ENCODE data around the gene KRTAP5-3. TPM values are rescaled to one million over a fixed set of nuclear protein-coding genes. Genes with fewer than 3 reads are reported as not detected.
A peak's percentile ranks its signal among the peaks of the same experiment; 100 is the strongest.

Gene KRTAP5-3
- total and polyA plus RNA-seq, 2 of the 13 experiments (the other 11 are each of a cell fraction or from before 2014, with no cell fraction given): not detected

- no peak for TF ChIP-seq TP53 (CRISPR knock-in tag; conservative IDR thresholded peaks at IDR 0.05)
- TF ChIP-seq ZBTB39 (CRISPR knock-in tag; IDR thresholded peaks at IDR 0.05): no peak
- TF ChIP-seq NR1H2 (CRISPR knock-in tag; IDR thresholded peaks at IDR 0.05; ENCODE audit: borderline replicate concordance, low read depth): no peak
- no peak for TF ChIP-seq ZNF138 (CRISPR knock-in tag; IDR thresholded peaks at IDR 0.05; ENCODE audit: low read depth)
- TF ChIP-seq CTCF (CRISPR knock-in tag; IDR thresholded peaks at IDR 0.05): peak; percentile 95
- no peak for TF ChIP-seq NPAS2 (CRISPR knock-in tag; IDR thresholded peaks at IDR 0.05; ENCODE audit: borderline replicate concordance)
- TF ChIP-seq ZNF781 (CRISPR knock-in tag; IDR thresholded peaks at IDR 0.05; ENCODE audit: borderline replicate concordance, not compliant biosample characterization): no peak
- peak; percentile 59 for TF ChIP-seq ZNF687 (CRISPR knock-in tag; IDR thresholded peaks at IDR 0.05)
- TF ChIP-seq ZFP37 (CRISPR knock-in tag; IDR thresholded peaks at IDR 0.05; ENCODE audit: borderline replicate concordance): no peak
- TF ChIP-seq XRCC5 (optimal IDR thresholded peaks at IDR 0.05; ENCODE audit: low read length): peak; percentile 91
- no peak for TF ChIP-seq SP1 (IDR thresholded peaks at IDR 0.05)
- no peak for TF ChIP-seq SP1 (CRISPR knock-in tag; IDR thresholded peaks at IDR 0.05)
- no peak for TF ChIP-seq GTF3A (CRISPR knock-in tag; conservative IDR thresholded peaks at IDR 0.05)
- no peak for TF ChIP-seq NFRKB (IDR thresholded peaks at IDR 0.05)
- TF ChIP-seq NFATC3 (CRISPR knock-in tag; IDR thresholded peaks at IDR 0.05): no peak
- TF ChIP-seq ZNF3 (CRISPR knock-in tag; IDR thresholded peaks at IDR 0.05): no peak
- peak; percentile 44; the same call in 1 of the 2 replicates for TF ChIP-seq EEA1 (CRISPR knock-in tag; IDR thresholded peaks at IDR 0.05; ENCODE audit: borderline replicate concordance)
- TF ChIP-seq ZBED4 (CRISPR knock-in tag; IDR thresholded peaks at IDR 0.05; ENCODE audit: borderline replicate concordance): peak; percentile 74; the same call in 1 of the 2 replicates
Measured at GRCh38 chr11:1628506-1629325, 20.5 kb upstream of the KRTAP5-3 start (continued).
